ENCODE data around the gene USP9Y. TPM values are rescaled to one million over a fixed set of nuclear protein-coding genes. Genes with fewer than 3 reads are reported as not detected.
"Not testable (repeated sequence)": the region's sequence is repeated elsewhere in the genome, so short reads cannot be mapped to it uniquely, and the experiment has no call there.

The USP9Y gene, protein sequence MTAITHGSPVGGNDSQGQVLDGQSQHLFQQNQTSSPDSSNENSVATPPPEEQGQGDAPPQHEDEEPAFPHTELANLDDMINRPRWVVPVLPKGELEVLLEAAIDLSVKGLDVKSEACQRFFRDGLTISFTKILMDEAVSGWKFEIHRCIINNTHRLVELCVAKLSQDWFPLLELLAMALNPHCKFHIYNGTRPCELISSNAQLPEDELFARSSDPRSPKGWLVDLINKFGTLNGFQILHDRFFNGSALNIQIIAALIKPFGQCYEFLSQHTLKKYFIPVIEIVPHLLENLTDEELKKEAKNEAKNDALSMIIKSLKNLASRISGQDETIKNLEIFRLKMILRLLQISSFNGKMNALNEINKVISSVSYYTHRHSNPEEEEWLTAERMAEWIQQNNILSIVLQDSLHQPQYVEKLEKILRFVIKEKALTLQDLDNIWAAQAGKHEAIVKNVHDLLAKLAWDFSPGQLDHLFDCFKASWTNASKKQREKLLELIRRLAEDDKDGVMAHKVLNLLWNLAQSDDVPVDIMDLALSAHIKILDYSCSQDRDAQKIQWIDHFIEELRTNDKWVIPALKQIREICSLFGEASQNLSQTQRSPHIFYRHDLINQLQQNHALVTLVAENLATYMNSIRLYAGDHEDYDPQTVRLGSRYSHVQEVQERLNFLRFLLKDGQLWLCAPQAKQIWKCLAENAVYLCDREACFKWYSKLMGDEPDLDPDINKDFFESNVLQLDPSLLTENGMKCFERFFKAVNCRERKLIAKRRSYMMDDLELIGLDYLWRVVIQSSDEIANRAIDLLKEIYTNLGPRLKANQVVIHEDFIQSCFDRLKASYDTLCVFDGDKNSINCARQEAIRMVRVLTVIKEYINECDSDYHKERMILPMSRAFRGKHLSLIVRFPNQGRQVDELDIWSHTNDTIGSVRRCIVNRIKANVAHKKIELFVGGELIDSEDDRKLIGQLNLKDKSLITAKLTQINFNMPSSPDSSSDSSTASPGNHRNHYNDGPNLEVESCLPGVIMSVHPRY (N-terminal part only)
- total RNA-seq: 10 to 100 TPM; 14.0 to 19.1 TPM

DNA sequence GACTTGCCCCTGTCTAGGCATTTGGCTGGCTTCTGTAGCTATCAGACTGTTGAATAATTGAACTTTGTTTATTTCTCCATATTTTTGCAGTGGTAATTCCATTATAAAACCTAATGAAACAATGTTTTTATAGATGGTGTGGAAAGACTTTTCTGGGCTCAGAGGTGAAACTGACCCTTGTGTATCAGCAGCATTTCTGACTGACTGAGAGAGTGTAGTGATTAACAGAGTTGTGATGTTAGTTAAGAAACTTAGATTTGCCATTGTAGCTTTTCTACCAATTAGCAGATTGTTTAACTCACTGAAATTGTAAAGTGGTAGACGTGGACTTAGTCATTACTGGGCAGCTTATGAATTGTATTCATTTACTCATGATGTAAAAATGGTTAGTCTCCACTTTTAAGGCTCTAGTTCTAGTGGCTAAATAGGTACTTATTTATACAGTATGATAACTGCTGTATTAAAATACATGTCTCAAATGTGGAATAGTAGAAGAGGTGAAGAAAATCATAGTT lies at the start of gene USP9Y:
Gene USP9Y (plus strand): TSS at position 51 of the 515 bp plus-strand sequence. CDS start 8,217 bp downstream, outside the sequence.
- Mint-ChIP-seq H3K4me3 (no peak within 1 kb of the TSS), H3K4me1 (no peaks in the 10 kb centered on the region), H3K36me3 (ENCODE audit: low read depth) (peaks cover 66% of the 10 kb centered on the region), H3K27me3 (no peaks in the 10 kb centered on the region), H3K9me3 (no peaks in the 10 kb centered on the region), H3K27ac (no peak within 1 kb of the TSS)
- no peak for ATAC-seq (replicated peaks)

DNA sequence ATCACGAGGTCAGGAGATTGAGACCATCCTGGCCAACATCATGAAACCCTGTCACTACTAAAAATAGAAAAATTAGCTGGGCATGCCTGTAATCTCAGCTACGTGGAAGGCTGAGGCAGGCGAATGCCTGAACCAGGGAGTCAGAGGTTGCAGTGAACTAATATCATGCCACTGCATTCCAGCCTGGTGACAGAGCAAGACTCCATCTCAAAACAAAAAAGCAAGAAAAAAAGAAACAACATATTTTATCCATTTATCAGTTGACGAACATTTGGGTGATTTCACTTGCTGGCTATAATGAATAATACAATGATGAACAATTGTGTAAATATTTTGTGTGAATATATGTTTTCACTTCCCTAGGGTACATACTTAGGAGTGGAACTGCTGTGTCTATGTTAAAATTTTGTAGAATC lies 49.4 kb upstream of the USP9Y start:
- Mint-ChIP-seq H3K27me3 (no peaks in the 10 kb centered on the region), H3K9me3 (no peaks in the 10 kb centered on the region), H3K4me3 (no peak overlapping the region), H3K27ac (no peak overlapping the region), H3K4me1 (no peaks in the 10 kb centered on the region), H3K36me3 (ENCODE audit: low read depth) (no peaks in the 10 kb centered on the region)
- ATAC-seq (replicated peaks): no peak

DNA sequence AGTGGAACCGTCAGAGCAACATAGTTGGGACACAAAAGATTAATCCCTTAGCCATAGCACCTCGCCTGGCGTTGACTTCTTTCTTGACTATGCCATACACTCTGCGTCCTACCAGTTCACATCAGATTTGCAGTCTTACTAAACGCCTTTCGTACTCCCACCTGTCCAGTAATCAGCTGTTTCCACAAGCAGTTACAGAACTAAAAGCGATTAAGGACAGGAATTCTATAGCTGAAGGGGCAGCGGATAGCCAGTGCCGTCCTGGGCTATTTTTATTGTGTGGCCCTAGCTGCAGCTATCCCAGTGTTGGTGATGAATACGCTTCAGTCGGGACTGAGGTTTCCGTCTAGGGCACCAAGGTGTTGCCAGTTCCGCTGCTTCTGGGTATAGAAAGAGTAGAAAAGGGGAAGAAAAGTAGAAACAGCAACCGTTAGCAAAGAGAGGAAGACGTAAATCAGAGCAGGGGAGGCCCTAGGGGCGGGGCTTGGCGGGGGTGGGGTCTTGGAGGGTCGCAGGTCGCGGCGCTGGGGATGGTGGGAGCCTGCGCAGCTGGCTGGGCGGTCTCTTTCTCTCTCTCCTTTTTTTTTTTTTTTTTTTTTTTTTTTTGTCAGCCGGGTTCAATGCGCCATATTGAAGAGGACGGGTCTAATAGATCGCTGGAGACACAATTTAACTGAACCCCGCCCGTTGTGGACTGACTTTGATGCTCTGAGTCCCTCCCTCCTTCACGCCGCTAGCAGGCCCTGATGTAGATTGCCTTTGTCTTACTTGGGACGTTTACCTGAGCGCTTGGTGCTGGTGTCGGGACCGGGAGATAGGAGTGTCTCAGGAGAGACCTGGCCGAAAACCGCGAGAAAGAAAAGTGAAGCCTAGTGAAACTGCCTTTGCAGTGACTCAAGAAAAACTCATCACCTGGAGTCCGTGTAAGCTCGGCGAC lies 39.0 kb upstream of the USP9Y start:
- ATAC-seq (replicated peaks): peak; percentile 63
- peak overlapping the region; percentile 86 for H3K4me3 Mint-ChIP-seq
- H3K27ac Mint-ChIP-seq: peak overlapping the region; percentile 87
- H3K36me3 Mint-ChIP-seq (ENCODE audit: low read depth): peaks cover 36% of the 10 kb centered on the region
- no peaks in the 10 kb centered on the region for H3K27me3 Mint-ChIP-seq
- H3K4me1 Mint-ChIP-seq: no peaks in the 10 kb centered on the region
- H3K9me3 Mint-ChIP-seq: no peaks in the 10 kb centered on the region

DNA sequence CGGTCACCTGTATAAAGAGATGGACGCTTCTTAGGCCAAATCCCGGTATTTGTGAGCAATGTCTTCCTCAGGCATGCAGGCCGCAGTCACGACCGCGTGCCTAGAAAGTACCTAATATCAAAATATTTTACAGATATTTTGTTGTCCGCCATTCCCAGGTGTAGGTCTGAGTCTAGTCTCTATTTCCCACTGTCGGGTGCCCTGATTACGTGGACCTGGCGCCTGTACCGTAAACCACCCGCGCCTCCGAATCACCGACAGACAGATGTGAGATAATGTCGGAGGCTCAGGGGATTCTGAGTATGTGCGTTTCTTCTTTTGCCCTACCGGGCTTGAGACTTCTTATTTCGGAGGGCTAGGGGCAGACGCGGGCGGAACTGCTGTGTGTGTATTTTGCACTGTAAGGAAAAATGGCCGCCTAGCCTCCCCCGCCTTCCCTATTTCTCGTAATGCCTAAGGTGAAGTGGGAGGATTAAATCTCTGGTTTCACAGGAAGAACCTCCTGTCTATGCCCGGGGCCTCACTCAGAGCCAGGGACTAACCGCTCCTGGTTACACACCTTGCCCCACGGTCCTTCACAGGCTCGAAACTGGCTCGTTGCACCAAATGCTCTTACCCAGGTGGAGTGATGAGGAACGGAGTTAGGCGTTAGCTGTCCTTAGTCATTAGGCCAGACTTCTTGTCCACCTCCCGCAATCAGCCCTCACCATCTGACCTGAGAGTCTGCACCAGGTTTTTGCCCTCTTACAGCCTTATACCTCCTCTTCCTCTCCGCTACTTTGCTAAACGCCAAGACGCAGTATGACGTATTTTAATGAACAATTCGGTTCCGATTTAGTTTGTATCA lies 38.1 kb upstream of the USP9Y start:
- Mint-ChIP-seq H3K4me1 (no peaks in the 10 kb centered on the region), H3K9me3 (no peaks in the 10 kb centered on the region), H3K27me3 (no peaks in the 10 kb centered on the region), H3K36me3 (ENCODE audit: low read depth) (peaks cover 46% of the 10 kb centered on the region), H3K4me3 (peak overlapping the region; percentile 86), H3K27ac (peak overlapping the region; percentile 87)
- ATAC-seq (replicated peaks): peak; percentile 61

DNA sequence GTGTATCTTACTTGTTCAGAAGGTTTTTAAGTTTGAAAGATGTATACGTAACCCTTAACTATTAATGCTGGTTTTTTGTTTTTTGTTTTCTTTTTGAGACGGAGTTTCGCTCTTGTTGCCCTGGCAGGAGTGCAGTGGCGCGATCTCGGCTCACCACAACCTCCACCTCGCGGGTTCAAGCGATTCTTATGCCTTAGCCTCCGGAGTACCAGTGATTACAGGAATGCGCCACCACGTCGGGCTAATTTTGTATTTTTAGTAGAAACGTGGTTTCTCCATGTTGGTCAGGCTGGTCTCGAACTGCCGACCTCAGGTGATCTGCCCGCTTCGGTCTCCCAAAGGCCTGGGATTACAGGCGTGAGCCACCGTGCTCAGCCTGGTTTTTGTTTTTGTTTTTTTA lies 37.2 kb upstream of the USP9Y start:
- Mint-ChIP-seq H3K4me3 (peak overlapping the region; percentile 86), H3K27ac (peak overlapping the region; percentile 87), H3K36me3 (ENCODE audit: low read depth) (peaks cover 54% of the 10 kb centered on the region)
- H3K4me1 Mint-ChIP-seq; ATAC-seq (replicated peaks); H3K9me3 Mint-ChIP-seq; H3K27me3 Mint-ChIP-seq: not testable (repeated sequence)

DNA sequence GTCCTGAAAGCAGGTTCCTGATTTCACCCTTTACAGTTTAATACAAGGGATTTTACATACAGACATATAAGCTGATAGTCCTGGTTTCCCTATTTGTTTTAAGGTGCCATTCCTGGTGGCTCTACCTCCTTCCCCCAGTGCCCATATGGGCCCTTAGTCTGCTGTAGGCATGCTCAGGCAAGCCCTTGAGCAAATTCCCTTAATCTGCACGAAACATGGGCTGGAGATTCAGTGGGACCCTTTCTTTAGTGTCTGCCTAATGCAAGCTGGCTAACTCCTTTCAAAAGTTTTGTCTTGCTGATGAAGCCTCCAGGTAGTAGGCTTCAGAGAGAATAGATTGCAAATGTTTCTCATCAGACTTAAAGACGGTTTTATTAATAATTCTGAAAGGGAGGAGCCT lies 22.9 kb upstream of the USP9Y start:
- H3K36me3 Mint-ChIP-seq (ENCODE audit: low read depth): peaks cover 30% of the 10 kb centered on the region
- H3K27me3 Mint-ChIP-seq: no peaks in the 10 kb centered on the region
- no peak overlapping the region for H3K4me3 Mint-ChIP-seq
- H3K27ac Mint-ChIP-seq: no peak overlapping the region
- no peak for ATAC-seq (replicated peaks)
- no peaks in the 10 kb centered on the region for H3K9me3 Mint-ChIP-seq
- H3K4me1 Mint-ChIP-seq: peaks cover 5% of the 10 kb centered on the region

DNA sequence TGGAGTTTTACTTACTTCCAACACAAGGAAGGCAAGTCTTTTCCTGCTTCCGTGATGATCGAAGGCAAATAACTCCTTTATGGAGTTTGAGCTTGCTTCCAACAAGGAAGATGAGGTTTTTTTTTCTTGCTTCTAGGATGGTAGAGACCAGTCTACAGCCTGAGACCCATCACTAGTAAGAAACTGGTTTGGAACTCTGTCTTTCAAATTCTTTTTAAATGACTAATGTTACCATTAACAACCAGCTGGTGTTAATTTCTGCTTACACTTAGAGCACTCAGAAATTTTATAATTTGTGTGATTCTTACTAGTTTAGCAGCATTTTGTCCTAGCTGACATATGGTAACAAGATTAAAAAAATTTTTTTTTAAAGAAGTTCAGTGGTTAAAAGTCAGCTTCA lies 19.5 kb upstream of the USP9Y start:
- Mint-ChIP-seq H3K27me3 (no peaks in the 10 kb centered on the region), H3K4me3 (no peak overlapping the region), H3K4me1 (peaks cover 5% of the 10 kb centered on the region), H3K36me3 (ENCODE audit: low read depth) (peaks cover 28% of the 10 kb centered on the region), H3K27ac (no peak overlapping the region), H3K9me3 (no peaks in the 10 kb centered on the region)
- no peak for ATAC-seq (replicated peaks)

DNA sequence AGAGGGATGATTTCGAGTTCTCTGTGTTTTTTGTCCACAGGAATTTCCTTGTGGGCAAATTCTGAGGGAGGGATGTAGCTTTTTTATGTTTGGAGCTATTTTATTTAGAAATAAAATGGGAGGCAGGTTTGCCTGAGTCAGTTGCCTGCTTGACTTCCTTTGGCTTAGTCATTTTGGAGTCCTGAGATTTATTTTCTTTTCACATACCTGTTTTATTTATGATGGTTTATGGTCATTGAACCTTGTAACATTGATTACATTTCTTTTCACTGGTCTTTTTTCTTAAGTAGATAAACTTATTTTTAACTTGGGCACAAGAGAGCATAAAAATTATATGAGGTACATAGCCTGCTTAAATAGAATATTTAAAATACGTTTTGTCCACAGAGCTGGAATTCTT lies 12.7 kb upstream of the USP9Y start:
- no peak overlapping the region for H3K4me3 Mint-ChIP-seq
- H3K27me3 Mint-ChIP-seq: no peaks in the 10 kb centered on the region
- no peak overlapping the region for H3K27ac Mint-ChIP-seq
- peaks cover 74% of the 10 kb centered on the region for H3K36me3 Mint-ChIP-seq (ENCODE audit: low read depth)
- no peaks in the 10 kb centered on the region for H3K4me1 Mint-ChIP-seq
- H3K9me3 Mint-ChIP-seq: no peaks in the 10 kb centered on the region
- ATAC-seq (replicated peaks): no peak

DNA sequence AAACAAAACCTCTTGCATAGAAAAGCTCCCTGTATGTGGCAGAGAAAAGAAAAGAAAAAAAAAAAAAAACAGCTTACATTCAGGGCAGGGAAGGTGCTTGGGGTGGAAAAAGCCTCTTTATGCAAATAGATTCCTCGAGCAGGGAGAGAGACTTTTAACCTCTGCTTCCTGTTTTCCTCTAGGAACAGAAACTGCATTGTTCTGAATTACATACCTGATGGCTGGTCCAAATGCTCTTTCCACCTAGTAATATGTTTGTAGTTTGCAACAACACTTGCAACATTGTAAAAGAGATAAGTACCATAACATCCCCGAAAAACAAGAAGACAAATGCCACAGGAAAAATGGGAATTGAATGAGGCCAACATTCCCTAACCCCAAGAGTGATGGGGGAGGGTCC lies 944 bp upstream of the USP9Y start:
- no peak for ATAC-seq (replicated peaks)
- Mint-ChIP-seq H3K4me3 (no peak overlapping the region), H3K27me3 (no peaks in the 10 kb centered on the region), H3K27ac (no peak overlapping the region), H3K9me3 (no peaks in the 10 kb centered on the region), H3K36me3 (ENCODE audit: low read depth) (peaks cover 55% of the 10 kb centered on the region), H3K4me1 (no peaks in the 10 kb centered on the region)

DNA sequence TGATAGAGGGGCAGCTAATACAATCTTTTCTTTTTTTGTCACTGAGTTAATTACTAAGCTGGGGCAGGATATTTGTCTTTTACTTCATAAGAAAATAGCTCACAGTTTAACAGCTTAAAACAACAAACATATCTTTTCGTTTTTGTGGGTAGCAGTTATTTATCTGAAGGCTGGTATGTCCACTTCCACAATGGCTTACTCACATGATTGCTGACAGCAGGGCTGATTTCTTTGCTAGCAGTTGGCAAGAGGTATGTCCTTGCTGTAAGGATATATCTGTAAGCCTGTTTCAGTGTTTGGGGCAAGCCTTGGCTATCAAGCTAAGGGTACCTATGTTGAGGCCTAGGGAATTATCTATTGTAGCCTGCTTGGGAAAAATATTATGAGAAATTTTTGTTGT lies 1.1 kb downstream of the USP9Y start:
- Mint-ChIP-seq H3K27me3 (no peaks in the 10 kb centered on the region), H3K4me3 (no peak overlapping the region), H3K27ac (no peak overlapping the region), H3K36me3 (ENCODE audit: low read depth) (peaks cover 74% of the 10 kb centered on the region), H3K9me3 (no peaks in the 10 kb centered on the region), H3K4me1 (no peaks in the 10 kb centered on the region)
- no peak for ATAC-seq (replicated peaks)

DNA sequence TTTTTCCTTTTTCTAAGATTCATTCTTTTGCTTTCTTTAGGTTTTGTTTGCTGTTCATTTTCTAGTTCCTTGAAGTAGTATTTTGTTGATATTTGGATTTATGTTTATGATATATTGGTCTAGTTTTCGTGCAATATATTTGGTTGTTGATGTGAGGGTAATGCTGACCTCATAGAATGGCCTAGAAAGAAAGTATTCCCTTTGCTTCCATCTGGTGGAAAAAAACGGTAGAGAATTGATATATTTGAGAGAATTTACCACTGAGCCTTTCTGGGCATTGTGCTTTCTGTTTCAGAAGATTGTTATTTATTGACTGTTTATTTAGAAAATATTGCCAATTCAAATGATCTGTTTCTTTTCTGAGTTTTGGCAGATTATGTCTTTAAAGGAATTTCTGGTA lies 9.4 kb downstream of the USP9Y start:
- Mint-ChIP-seq H3K4me3 (no peak overlapping the region), H3K36me3 (ENCODE audit: low read depth) (peaks cover 70% of the 10 kb centered on the region), H3K27me3 (no peaks in the 10 kb centered on the region), H3K4me1 (no peaks in the 10 kb centered on the region), H3K27ac (no peak overlapping the region), H3K9me3 (no peaks in the 10 kb centered on the region)
- no peak for ATAC-seq (replicated peaks)

DNA sequence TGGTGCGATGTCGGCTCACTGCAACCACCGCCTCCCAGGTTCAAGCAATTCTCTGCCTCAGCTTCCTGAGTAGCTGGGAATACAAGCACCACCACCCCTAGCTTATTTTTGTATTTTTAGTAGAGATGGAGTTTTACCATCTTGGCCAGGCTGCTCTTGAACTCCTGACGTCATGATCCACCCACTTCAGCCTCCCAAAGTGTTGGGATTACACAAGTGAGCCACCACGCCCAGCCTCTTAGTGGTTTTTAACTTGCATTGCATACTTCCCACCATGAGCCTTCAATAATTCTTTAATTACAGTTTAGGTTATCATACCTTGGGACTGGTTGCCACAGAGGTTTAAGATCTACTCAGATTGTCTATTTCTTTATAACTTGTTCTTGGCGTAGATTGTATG lies 14.3 kb downstream of the USP9Y start:
- no peak overlapping the region for H3K27ac Mint-ChIP-seq
- H3K36me3 Mint-ChIP-seq (ENCODE audit: low read depth): peaks cover 61% of the 10 kb centered on the region
- no peak overlapping the region for H3K4me3 Mint-ChIP-seq
- no peaks in the 10 kb centered on the region for H3K27me3 Mint-ChIP-seq
- ATAC-seq (replicated peaks): no peak
- H3K9me3 Mint-ChIP-seq: no peaks in the 10 kb centered on the region
- H3K4me1 Mint-ChIP-seq: no peaks in the 10 kb centered on the region

DNA sequence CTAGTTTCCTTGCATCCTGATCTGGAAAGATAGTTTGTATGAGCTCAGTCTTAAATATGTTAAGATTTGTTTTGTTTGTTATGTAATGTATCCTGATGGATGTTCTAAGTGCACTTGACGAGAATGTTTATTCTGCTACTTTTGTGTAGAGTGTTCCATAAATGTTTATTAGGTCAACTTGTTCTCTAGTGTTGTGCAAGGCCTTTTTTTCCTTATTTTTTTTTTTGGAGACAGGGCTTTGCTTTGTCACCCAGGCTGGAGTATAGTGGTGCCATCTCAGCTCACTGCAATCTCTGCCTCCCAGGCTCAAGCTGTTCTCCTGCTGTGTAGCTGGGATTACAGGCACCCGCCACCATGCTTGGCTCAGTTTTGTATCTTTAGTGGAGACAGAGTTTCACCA lies 28.7 kb downstream of the USP9Y start:
- ATAC-seq (replicated peaks): no peak
- Mint-ChIP-seq H3K4me1 (peaks cover 3% of the 10 kb centered on the region), H3K27ac (no peak overlapping the region), H3K9me3 (no peaks in the 10 kb centered on the region), H3K36me3 (ENCODE audit: low read depth) (peaks cover 79% of the 10 kb centered on the region), H3K27me3 (no peaks in the 10 kb centered on the region), H3K4me3 (no peak overlapping the region)

Measured in activated T-helper 17 cell treated with anti-CD3 and anti-CD28 coated beads, Interleukin-2, amount 50 U/mL, for 72 hours (primary cell).